PC-3 (cell line): ENCODE results near the gene FOXO1.

Experiments used
- CTCF ChIP-seq: fragments of 300-600 bp; sonication (generic); conservative IDR thresholded peaks from 2 replicates; pipeline ENCODE4 v1.5.1; 2017; ENCODE audit warnings: antibody characterized with exemption, low read depth, mild to moderate bottlenecking, low read length
- EZH2 ChIP-seq: fragments of 300-600 bp; sonication (generic); IDR thresholded peaks from one replicate; pipeline ENCODE4 v1.6.1; 2017; ENCODE audit warnings: antibody characterized with exemption, mild to moderate bottlenecking, low read length; ENCODE audit not compliant: unreplicated experiment
- EZH2phosphoT487 ChIP-seq: fragments of 300-600 bp; sonication (generic); IDR thresholded peaks from 2 replicates; pipeline ENCODE4 v1.6.1; 2018; ENCODE audit warnings: mild to moderate bottlenecking, antibody characterized with exemption, low read length, borderline replicate concordance

GRCh38 chr13:40618581-40619478, 47.6 kb downstream of the FOXO1 start:
- TF ChIP-seq CTCF, result no peak
- no peak for TF ChIP-seq EZH2phosphoT487
- no peak for TF ChIP-seq EZH2
